GM04503 (cell line): ENCODE measurements around the gene TMEM242.
"Not testable (repeated sequence)": the region's sequence is repeated elsewhere in the genome, so short reads cannot be mapped to it uniquely, and the experiment has no call there.

Source experiments
- DNase-seq: peaks from one replicate; pipeline ENCODE4 v3.0.0-alpha.2; 2012; ENCODE audit warnings: low read depth

TMEM242 gene

GRCh38 chr6:157323966-157324300, 614 bp upstream of the TMEM242 start:
- peak; percentile 42 for DNase-seq

GRCh38 chr6:157322792-157323254, 496 bp downstream of the TMEM242 start:
- no peak for DNase-seq

GRCh38 chr6:157316871-157317814, 6.2 kb downstream of the TMEM242 start:
- DNase-seq, result peak; percentile 78

DNA sequence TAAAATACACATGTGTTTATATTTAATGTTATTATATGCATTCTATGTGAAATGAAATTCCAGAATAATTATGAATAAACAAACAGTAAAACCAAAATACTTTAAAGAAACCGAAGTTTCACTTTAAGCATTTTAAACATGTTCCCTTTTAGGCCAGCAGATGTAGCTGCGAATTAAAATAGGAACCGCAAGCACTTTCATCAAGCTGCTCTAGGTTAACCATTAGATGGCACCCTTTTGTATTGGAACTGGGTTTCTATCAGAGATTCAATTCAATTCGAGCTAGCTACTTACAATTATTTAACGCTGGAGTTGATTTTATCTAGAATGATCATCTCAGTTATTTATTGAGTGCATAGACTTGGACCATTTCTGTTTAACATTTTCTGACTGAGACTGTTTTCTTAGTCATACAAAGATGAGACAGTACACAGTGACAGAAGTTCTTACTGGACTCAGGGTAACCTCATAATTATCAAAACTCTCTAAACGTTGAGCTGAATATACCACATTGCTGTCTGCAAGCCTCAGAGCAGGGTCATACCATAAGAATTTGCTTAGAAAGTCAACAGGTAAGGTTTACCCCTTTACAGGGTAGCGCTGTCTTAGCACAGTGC, 8.5 kb downstream of the TMEM242 start:
- peak; percentile 38 for DNase-seq

GRCh38 chr6:157313531-157314467, 9.5 kb downstream of the TMEM242 start:
- no peak for DNase-seq

DNA sequence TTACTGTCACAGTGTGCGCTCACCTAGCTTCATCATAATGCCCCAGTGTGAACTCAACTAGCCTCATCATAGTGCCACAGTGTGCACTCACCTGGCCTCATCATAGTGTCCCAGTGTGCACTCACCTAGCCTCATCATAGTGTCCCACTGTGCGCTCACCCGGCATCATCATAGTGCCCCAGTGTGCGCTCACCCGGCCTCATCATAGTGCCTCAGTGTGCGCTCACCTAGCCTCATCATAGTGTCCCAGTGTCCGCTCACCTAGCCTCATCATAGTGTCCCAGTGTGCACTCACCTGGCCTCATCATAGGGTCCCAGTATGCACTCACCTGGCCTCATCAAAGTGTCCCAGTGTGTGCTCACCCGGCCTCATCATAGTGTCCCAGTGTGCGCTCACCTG, 10.6 kb downstream of the TMEM242 start:
- DNase-seq, result no peak

DNA sequence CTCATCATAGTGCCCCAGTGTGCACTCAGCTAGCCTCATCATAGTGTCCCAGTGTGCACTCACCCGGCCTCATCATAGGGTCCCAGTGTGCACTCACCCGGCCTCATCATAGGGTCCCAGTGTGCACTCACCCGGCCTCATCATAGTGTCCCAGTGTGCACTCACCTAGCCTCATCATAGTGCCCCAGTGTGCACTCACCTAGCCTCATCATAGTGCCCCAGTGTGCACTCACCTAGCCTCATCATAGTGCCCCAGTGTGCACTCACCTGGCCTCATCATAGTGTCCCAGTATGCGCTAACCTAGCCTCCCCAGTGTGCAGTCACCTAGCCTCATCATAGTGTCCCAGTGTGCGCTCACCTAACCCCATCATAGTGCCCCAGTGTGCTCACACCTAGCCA, 12.6 kb downstream of the TMEM242 start:
- DNase-seq, result not testable (repeated sequence)

- no peak for DNase-seq
Measured at GRCh38 chr6:157307661-157308060, 15.7 kb downstream of the TMEM242 start.

GRCh38 chr6:157305670-157306653, 17.4 kb downstream of the TMEM242 start:
- no peak for DNase-seq

DNA sequence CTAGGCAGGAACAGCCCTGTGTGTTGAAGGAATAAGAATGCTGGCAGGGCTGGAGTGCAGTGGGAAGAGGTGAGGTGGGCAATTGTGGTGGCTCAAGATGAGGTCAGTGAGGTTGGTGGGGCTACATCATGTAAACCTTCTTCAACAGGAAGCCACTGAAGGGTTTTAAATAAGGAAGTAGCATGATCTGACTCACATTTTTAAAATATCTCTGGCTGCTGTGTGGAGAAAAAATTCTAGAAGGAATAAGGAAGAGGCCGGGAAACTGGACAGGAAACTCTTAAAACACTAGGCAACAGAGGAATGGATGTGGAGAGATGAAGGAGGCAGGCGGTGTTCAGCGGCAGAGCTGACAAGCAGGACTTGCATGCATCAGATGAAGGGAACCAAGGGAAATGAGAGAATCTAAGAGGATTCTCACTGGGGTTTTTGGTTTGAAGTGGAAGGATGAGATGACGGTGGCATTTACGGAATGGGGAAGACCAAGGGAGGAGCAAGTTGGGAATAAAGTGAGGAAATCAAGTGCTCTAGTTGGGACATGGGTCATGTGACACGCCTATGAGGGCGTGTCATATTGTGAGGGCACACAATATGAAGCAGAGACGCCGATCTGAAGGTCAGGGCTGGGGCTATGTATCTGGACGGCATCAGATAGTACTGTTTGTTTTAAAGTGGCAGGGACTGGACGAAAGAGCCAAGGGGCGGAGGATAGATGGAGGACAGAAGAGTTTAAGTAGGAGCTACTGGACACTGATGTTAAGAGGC, 18.2 kb downstream of the TMEM242 start:
- DNase-seq, result peak; percentile 38

DNA sequence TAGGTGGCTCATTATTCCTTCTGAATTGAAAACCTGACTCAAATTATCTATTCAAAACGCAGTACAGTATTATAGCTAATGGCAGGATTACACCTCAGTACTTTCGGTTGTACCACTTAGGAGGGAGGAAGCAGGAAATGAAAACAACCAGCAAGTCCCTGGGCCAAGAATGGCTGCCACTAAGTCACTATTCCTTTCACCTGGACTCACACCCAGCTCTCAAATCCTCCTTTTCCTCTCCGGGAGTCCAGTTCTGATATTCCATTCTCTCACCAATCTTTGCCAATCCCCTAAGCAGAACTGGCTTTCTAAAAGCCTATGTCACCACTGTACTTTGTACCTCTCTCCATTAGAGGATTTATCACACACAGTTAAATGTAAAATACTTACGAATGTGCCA, 20.6 kb downstream of the TMEM242 start:
- DNase-seq, result no peak

DNA sequence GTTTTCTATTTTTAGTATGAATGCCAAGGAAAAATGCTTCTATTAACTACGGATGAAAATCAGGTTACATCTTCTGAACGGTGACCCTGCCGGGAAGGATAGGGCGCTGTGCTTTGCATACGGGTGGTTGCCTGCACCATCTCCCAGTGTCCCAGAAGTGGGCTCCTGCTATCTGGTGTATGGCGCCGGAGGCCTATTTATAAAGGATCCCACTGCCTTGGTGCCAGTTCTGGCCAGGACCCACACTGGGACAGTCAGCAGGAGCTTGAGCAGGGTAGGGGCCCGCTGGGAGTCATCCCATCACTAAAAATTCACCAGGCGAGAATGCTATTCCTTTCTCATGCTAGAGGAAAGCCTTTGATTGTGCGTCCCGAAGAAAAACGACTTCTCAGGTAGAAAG, 22.9 kb downstream of the TMEM242 start:
- no peak for DNase-seq

- DNase-seq, result no peak
Measured at GRCh38 chr6:157300006-157300405, 23.3 kb downstream of the TMEM242 start.

GRCh38 chr6:157298216-157298724, 25.0 kb downstream of the TMEM242 start:
- DNase-seq, result no peak

- DNase-seq, result no peak
Measured at GRCh38 chr6:157294654-157295053, 28.7 kb downstream of the TMEM242 start.

DNA sequence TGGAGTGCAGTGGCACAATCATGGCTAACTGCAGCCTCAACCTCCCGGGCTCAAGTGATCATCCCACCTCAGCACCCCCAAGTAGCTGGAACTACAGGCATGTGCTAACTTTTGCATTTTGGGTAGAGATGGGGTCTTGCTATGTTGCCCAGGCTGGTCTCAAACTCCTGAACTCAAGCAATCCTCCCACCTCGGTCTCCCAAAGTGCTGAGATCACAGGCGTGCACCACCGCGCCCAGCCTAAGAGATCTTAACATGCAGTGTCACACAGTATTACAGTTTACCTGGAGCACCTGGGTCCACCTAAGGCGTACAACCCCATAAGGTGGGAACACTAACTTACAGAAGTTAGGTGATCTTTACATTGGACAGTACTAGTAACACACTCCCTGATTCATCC, 29.5 kb downstream of the TMEM242 start:
- no peak for DNase-seq

DNA sequence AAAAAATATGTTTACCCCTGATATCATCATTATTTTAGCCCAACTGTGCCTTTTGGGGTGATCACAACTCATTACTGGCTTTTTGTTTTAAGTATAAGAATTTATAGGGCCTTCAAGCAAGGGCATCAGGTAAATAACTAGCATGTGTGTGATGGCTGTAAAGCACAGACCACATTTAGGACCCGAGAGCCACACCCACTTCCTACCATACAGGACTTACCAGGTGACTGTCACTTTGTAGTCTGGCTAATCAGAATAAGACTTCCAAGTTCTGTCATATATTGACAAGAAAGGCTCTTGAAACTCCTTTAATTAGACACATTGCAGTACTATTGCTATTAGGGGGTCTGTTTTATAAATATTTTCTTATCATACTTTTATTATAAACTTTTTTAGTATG, 31.1 kb downstream of the TMEM242 start:
- no peak for DNase-seq

GRCh38 chr6:157291356-157291755, 32.0 kb downstream of the TMEM242 start:
- DNase-seq, result no peak

DNA sequence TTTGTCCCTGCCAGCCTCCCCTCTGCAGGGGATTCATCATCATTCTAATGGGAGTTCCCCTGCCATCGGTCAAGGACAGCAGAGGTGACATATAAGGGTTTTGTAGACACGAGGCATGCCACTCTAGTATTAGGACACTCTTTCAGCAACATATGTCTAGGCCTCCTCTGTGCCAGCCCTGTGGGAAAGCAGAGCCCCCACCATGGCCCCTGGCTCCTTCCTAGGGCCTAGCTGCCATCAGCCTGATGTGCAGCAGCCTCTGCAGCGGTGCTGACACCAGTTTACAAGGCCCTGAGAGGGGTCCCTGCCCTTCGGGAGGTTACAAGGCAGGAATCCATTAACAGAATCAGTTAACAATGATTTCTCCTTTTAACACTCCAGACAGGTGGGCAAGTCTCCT, 32.5 kb downstream of the TMEM242 start:
- no peak for DNase-seq

- no peak for DNase-seq
Measured at GRCh38 chr6:157289764-157290163, 33.6 kb downstream of the TMEM242 start.
